Measurements from ENCODE around the gene ADAMTS10. TPM values are rescaled to one million over a fixed set of nuclear protein-coding genes. Genes with fewer than 3 reads are reported as not detected.

The ADAMTS10 gene
- total RNA-seq, 1 donor from 2014 or later: 31.4 TPM

- Mint-ChIP-seq H3K27ac (ENCODE audit: unreplicated experiment) (no peak overlapping the region), H3K27me3 (ENCODE audit: low read depth) (peaks cover 28% of the 10 kb centered on the region), H3K4me3 (no peak overlapping the region), H3K4me1 (no peaks in the 10 kb centered on the region), H3K9me3 (no peaks in the 10 kb centered on the region), H3K36me3 (ENCODE audit: low read depth) (no peaks in the 10 kb centered on the region)
- DNase-seq (ENCODE audit: low read depth, low spot score): no peak
- TF ChIP-seq CTCF (conservative IDR thresholded peaks at IDR 0.05): no peak
These were observed 37.7 kb upstream of the ADAMTS10 start for GRCh38 chr19:8648240-8648639.

GRCh38 chr19:8643860-8644653, 33.5 kb upstream of the ADAMTS10 start:
- Mint-ChIP-seq H3K27ac (ENCODE audit: unreplicated experiment) (no peak overlapping the region), H3K4me3 (no peak overlapping the region), H3K9me3 (peaks cover 4% of the 10 kb centered on the region), H3K4me1 (no peaks in the 10 kb centered on the region), H3K27me3 (ENCODE audit: low read depth) (peaks cover 18% of the 10 kb centered on the region), H3K36me3 (ENCODE audit: low read depth) (no peaks in the 10 kb centered on the region)
- no peak for TF ChIP-seq CTCF (conservative IDR thresholded peaks at IDR 0.05)
- DNase-seq (ENCODE audit: low read depth, low spot score): no peak

DNA sequence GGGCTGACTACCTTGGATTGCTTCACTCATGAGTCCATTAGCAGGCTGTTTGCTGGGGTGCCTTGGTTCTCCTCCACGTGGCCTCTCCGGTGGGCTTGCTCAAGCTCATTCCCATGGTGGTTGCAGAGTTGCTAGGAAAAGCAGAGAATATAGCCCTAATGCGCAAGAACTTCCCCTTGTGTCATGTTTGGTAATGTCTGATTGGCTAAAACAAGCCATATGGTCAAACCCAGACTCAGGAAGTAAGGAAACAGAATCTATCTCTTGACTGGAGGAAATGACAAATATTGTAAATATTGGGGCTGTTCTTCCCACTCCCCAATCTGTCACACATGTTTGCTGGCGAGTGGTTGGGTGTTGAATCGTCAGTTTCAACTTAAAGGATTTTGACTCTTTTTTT, 32.0 kb upstream of the ADAMTS10 start:
- Mint-ChIP-seq H3K27me3 (ENCODE audit: low read depth) (peaks cover 13% of the 10 kb centered on the region), H3K9me3 (peaks cover 4% of the 10 kb centered on the region), H3K36me3 (ENCODE audit: low read depth) (no peaks in the 10 kb centered on the region), H3K4me3 (no peak overlapping the region), H3K4me1 (no peaks in the 10 kb centered on the region), H3K27ac (ENCODE audit: unreplicated experiment) (no peak overlapping the region)
- no peak for DNase-seq (ENCODE audit: low read depth, low spot score)
- TF ChIP-seq CTCF (conservative IDR thresholded peaks at IDR 0.05): no peak

DNA sequence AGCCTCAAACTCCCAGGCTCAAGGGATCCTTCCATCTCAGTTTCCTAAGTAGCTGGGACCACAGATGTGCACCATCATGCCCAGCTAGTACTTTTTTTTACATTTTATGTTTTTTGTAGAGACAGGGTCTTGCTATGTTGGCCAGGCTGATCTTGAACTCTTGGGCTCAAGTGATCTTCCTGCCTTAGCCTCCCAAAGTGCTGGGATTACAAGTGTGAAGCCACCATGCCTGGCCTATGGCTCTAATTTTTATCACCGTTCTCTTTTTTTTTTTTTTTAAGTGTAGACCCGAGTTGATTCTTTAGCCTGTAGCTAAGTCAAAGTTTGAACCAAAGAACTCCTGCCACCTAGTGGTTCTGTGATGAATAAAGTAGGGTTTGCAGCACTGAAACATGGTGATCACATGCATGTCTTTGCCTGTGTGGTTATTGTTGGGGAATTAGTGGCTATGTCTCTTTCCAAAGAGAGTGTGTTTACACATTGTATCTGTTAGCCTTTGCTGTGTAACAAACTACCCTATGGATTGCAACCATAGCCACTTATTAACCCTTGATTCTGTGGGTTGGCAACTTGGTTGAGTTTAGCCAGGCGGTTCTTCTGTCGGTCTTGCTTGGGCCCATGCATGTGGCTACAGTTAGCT, 31.5 kb upstream of the ADAMTS10 start:
- Mint-ChIP-seq H3K27ac (ENCODE audit: unreplicated experiment) (no peak overlapping the region), H3K4me3 (no peak overlapping the region), H3K9me3 (peaks cover 4% of the 10 kb centered on the region), H3K36me3 (ENCODE audit: low read depth) (no peaks in the 10 kb centered on the region), H3K27me3 (ENCODE audit: low read depth) (peaks cover 13% of the 10 kb centered on the region), H3K4me1 (no peaks in the 10 kb centered on the region)
- peak; percentile 67 for TF ChIP-seq CTCF (conservative IDR thresholded peaks at IDR 0.05)
- peak; percentile 15 for DNase-seq (ENCODE audit: low read depth, low spot score)

DNA sequence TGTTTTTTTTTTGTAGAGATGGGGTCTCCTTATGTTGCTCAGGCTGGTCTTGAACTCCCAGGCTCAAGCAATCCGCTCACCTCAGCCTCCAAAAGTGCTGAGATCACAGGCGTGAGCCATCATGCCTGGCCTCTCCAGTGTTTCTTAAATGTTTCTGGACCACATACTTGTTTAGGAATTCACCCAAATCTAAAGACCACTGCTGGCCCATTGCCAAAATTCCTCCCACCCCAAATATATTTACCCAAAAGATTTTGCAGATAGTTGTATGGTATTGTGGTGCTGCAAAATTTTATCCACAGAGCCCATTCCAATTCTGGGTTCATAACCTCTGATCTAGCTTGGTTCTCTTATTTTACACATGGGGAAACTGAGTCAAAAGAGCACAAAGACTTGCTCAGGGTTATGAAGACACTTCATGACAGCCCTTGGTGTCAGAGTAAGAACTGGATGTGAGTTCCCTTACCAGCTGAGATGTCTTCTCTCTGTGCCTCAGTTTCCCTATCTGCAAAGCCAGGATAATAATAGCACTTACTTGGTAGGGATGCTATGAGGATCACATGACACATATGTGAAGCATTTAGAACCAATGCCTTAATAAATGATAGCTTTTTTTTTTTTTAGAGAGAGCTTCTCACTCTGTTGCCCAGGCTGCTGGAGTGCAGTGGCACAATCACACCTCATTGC, 30.8 kb upstream of the ADAMTS10 start:
- TF ChIP-seq CTCF (conservative IDR thresholded peaks at IDR 0.05): no peak
- H3K4me1 Mint-ChIP-seq: no peaks in the 10 kb centered on the region

More for the DNA sequence above, 30.8 kb upstream of the ADAMTS10 start:
- H3K27ac Mint-ChIP-seq (ENCODE audit: unreplicated experiment): no peak overlapping the region
- DNase-seq (ENCODE audit: low read depth, low spot score): no peak
- H3K4me3 Mint-ChIP-seq: no peak overlapping the region
- peaks cover 4% of the 10 kb centered on the region for H3K9me3 Mint-ChIP-seq
- H3K27me3 Mint-ChIP-seq (ENCODE audit: low read depth): peaks cover 10% of the 10 kb centered on the region
- no peaks in the 10 kb centered on the region for H3K36me3 Mint-ChIP-seq (ENCODE audit: low read depth)

Measured in neural crest cell (in vitro differentiated cells).